Fibroblast of pulmonary artery (primary cell): Measurements from ENCODE around the gene MATN1.
A peak's percentile ranks its signal among the peaks of the same experiment; 100 is the strongest.

Experiments
- DNase-seq: peaks from one replicate; pipeline ENCODE4 v3.0.0-alpha.2; 2010; ENCODE audit warnings: low read depth
- H3K4me3 ChIP-seq: replicated peaks from 2 replicates; pipeline ENCODE4 v1.5.1; 2011; ENCODE audit warnings: low read depth, mild to moderate bottlenecking, control low read depth, low read length, moderate library complexity
- CTCF ChIP-seq: IDR thresholded peaks from 2 replicates; pipeline ENCODE4 v1.5.1; 2011; ENCODE audit warnings: mild to moderate bottlenecking, control low read depth, low read length, inconsistent platforms; ENCODE audit errors: missing control alignments

The MATN1 gene

GRCh38 chr1:30707412-30708360, 15.7 kb downstream of the MATN1 start:
- TF ChIP-seq CTCF = peak; percentile 87
- peak; percentile 69 for DNase-seq

GRCh38 chr1:30706528-30706927, 16.9 kb downstream of the MATN1 start:
- no peak for TF ChIP-seq CTCF
- no peak overlapping the region for H3K4me3 ChIP-seq
- peak; percentile 40 for DNase-seq

More at GRCh38 chr1:30707412-30708360, 15.7 kb downstream of the MATN1 start:
- H3K4me3 ChIP-seq = no peak overlapping the region

DNA sequence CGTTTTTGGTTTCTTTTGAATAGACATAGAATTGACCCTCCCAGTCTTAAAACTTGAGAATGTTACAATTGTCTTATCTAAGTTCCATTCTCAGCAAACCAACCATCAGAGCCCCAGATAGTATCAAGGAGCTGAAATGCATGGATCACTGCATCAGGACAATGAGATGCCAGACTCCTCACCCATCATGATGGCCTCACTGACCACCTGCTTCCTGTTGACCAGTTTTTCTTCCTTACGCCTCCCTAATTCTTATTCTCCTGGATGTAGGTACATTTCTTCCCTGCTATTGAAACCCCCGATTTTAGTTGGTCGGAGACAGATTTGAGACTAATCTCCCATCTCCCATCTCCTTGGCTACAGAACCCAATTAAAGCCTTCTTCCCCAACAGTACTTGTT, 17.7 kb downstream of the MATN1 start:
- DNase-seq = no peak
- TF ChIP-seq CTCF = no peak
- H3K4me3 ChIP-seq = no peak overlapping the region

DNA sequence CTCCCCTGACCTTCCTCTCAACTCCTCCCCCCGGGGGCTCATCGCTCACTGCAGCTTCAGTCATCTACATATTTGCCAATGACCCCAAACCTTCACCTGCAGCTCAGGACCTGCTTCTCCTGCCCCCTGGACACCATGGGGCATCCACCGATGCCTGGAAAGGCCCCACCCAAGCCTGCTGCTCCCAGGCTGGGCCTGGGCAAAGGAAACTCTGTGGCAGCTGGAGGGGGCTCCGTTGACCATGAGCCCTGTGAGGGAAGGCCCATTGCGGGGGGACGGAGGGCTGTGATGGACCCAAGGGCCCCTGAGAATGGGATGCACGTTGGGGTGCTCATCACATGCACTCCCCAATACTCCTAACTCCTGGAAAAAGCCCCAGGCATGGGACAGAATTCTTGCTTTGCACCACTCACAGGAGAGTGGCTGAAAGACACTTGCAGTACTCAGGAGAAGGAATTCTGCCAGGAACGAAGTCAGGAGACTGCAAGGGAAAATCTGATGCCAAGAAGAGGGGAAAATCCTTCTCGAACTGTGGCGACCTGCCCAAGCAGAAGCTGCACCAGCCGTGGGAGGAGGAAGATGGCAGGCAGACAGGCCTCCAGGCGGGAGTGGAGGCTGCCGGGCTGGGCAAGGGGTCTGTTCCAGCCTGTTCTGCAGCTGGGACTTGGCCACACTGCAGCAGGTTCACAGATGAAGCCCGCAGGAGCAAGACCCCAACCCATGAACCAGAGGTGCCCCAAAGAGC, 18.4 kb downstream of the MATN1 start:
- H3K4me3 ChIP-seq = no peak overlapping the region
- no peak for DNase-seq
- no peak for TF ChIP-seq CTCF

DNA sequence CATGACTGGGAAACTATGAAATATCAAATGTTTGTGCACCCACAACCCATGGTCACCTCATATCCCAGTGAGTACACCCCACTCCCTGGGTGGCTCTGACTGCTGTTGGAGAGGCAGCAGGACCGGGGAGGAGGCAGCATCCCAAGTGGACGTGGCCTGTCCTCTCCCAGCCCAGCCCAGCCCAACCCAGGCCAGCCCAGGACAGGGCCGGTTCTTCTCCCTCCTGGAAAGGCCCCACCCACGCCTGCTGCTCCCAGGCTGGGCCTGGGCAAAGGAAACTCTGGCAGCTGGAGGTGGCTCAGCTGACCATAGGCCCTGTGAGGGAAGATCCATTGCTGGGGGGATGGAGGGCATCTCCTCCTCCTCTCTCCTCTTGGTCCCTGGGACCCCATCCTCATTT, 19.1 kb downstream of the MATN1 start:
- no peak for DNase-seq
- no peak for TF ChIP-seq CTCF
- no peak overlapping the region for H3K4me3 ChIP-seq

DNA sequence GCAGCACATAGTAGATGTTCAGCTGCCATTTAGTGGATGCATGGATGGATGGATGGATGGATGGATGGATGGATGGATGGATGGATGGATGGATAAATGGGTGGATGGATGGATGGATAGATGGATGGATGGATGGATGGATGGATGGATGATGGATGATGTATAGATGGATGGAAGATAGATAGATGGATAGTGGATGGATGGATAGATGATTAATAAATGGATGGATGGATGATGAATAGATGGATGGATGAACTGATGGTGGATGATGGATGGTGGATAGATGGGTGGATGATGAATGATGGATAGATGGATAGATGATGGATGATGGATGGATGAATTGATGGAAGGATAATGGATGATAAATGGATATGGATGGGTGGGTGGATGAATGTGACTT, 20.6 kb downstream of the MATN1 start:
- DNase-seq = no peak
- H3K4me3 ChIP-seq = no peak overlapping the region
- no peak for TF ChIP-seq CTCF
